Sciatic nerve (tissue), 2 donors: ENCODE results near the gene APP. TPM values are rescaled to one million over a fixed set of nuclear protein-coding genes. Genes with fewer than 3 reads are reported as not detected.
"Not testable (repeated sequence)": the region's sequence is repeated elsewhere in the genome, so short reads cannot be mapped to it uniquely, and the experiment has no call there.

ENCODE experiments used
- ATAC-seq: fragments of 200-7000 bp; cut with Tn5 transposase; one replicate; pipeline ENCODE4 v1.9.1; 2020; ENCODE audit warnings: mild to moderate bottlenecking, moderate library complexity
- DNase-seq: peaks from one replicate; pipeline ENCODE4 v3.0.0-alpha.2; 2020; ENCODE audit warnings: low spot score
- intact Hi-C: fragments of 100-400 bp; cut with DNase I; formaldehyde crosslinking; loops from one replicate; pipeline ENCODE4 v1.14.2; 2022
- total RNA-seq: library from RNA; stranded (reverse); fragmentation: NEBNext Ultra II Directional; extraction: Animal tissue kit (Norgen Biotek cat#: 25700); gene quantifications from one replicate; pipeline ENCODE4 v1.2.1, GENCODE V29; 2021
- donor health status: DM: no; HTN: no; CAD: no.
- donor health status: DM: no; HTN: no; CAD: no.

APP gene
- total RNA-seq, 1 donor from 2014 or later, result 497 TPM

GRCh38 chr21:25938658-25939395, 231.7 kb downstream of the APP start:
- intact Hi-C loops, result no loop called here
- DNase-seq (no peak), ATAC-seq (no peak)

DNA sequence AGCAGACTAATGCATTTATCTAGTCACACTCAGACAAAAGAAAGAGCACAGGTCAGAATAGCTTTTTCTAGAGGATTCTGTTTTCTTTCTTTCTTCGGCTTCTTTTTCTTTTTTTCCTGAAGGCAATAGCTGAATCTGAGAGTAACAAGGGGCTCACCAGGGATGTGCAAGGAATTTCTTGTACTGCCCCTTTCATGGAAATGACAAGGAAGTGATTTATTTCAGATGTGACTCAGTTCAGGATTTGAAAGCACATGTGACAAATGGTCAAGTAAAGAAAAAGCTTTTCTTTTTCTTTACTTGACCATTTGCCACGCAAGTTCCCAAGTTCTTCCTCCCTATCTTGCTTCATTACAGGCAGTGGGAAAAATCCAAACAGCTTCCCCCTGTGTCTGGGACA, 233.8 kb downstream of the APP start:
- intact Hi-C loops, result no loop called here
- no peak for ATAC-seq
- DNase-seq, result no peak

GRCh38 chr21:25934771-25935224, 235.8 kb downstream of the APP start:
- ATAC-seq, result peak; percentile 90

GRCh38 chr21:25934130-25934529, 236.4 kb downstream of the APP start:
- intact Hi-C loops, result no loop called here
- no peak for ATAC-seq

More at GRCh38 chr21:25934771-25935224, 235.8 kb downstream of the APP start:
- DNase-seq, result no peak
- intact Hi-C loops, result no loop called here

DNA sequence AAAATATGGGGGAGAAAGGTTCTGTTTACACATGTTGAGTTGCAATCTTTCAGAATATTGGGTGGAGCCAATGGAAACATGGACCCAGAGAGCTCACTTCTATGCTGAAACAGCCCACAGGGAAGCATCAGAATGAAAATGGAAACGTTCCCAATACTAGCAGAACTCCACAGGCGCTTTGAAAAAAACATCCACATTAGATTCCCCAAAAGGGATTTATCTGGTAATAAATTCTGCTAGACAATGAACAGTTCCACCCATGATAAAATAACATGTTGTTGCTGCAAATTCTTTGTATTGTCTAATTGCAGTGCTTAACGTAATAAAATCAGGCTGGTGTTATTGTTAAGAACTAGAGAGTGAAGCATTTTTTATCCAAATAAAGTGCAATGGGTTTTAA, 238.8 kb downstream of the APP start:
- no peak for ATAC-seq
- no peak for DNase-seq
- intact Hi-C loops, result no loop called here

More at GRCh38 chr21:25934130-25934529, 236.4 kb downstream of the APP start:
- DNase-seq, result no peak

DNA sequence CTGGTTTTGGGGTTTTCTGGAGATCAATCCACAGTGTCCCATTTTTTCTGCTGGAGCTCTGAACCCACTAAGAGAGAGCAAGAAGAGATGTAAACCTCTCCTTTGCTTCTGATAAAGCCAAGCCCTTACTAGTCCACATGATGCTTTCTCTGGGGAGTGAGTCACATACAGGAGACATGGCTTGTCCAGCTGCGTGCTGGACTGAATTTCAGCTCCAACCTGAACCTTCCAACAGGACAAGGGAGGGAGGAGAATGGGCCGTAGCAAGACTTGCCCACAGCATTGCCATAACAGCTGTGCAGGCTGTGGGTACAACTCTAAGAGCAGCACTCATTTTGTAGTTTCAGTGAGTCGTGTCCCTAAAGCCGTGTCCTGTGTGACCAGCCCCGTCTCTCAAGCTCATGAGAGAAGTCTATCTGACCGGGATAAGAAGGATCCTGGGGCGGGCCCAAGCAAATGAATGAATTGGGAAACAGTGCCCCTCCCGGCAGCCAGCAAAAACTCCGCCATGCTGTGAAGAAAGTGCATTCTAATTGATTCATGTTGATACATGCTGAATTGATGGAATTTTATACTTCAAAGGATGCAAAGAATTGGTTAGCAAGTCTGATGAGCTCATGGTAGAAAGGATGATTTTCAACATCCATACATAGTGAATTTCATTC, 240.6 kb downstream of the APP start:
- DNase-seq, result no peak
- intact Hi-C loops, result no loop called here
- no peak for ATAC-seq

DNA sequence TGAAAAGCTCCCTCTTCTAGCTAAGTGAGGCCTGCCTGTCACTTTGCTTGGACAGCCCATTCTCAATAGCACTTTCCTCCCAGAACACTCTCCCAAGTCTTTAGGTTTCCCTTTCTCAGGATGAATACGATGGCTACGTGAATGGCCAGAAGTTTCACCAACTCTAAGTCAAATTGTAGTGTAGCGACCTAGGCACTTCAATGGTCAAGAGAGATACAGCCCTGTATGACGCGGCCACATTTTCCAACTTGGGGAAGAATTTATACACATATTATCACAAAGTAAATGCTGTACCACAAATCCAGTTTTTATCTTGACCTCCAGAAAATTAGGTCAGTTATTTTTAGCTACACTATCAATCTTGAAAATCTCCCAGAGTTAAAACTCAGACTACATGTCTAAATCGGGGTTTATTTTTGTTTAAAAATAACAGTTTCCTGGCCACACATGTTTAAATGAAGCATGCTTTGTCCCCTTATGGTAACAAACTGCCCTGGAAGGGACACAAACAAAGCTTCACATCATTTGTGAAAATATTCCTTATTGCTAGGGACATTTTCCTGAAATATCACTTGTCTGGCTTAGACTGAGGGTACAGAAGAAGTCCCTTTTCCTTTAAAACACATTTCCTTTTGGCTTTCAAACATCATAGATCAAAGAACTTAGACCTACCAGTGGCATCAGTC, 243.2 kb downstream of the APP start:
- ATAC-seq, result no peak
- intact Hi-C loops, result no loop called here
- DNase-seq, result no peak

DNA sequence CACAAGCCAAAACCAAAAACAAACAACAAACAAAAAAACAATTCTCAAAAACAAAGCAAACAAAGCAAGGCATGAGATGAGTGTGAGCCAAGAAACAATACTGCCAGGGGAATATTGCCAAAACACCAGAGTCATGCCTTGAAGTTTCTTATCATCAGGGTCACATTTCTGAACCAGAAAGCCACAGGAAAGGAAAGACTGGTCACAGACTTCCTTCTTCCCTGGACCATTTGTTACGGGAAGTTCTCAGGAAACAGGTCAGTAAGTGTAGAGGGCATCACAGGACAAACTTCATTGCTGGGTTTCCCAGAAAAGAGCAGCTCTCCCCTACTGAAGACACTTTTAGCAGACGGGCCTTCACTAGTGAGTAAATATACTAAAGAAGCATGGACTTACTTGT, 244.6 kb downstream of the APP start:
- intact Hi-C loops, result no loop called here
- DNase-seq, result no peak

GRCh38 chr21:25925064-25925800, 245.3 kb downstream of the APP start:
- intact Hi-C loops, result no loop called here
- DNase-seq, result no peak

More for the DNA sequence above, 244.6 kb downstream of the APP start:
- ATAC-seq, result peak; percentile 73

GRCh38 chr21:25918152-25918551, 252.4 kb downstream of the APP start:
- ATAC-seq, DNase-seq, intact Hi-C loops: not testable (repeated sequence)

More at GRCh38 chr21:25925064-25925800, 245.3 kb downstream of the APP start:
- ATAC-seq, result peak; percentile 46

GRCh38 chr21:25916226-25916625, 254.3 kb downstream of the APP start:
- no peak for ATAC-seq
- intact Hi-C loops, result no loop called here
- DNase-seq, result no peak

- ATAC-seq, result no peak
- intact Hi-C loops, result no loop called here
These were observed 257.1 kb downstream of the APP start for GRCh38 chr21:25913479-25913878.

GRCh38 chr21:25912402-25912746, 258.2 kb downstream of the APP start:
- intact Hi-C loops, result no loop called here
- ATAC-seq (peak; percentile 72), DNase-seq (no peak)

More at GRCh38 chr21:25913479-25913878, 257.1 kb downstream of the APP start:
- DNase-seq, result no peak

GRCh38 chr21:25911730-25912401, 258.7 kb downstream of the APP start:
- intact Hi-C loops, result no loop called here
- ATAC-seq, result no peak

DNA sequence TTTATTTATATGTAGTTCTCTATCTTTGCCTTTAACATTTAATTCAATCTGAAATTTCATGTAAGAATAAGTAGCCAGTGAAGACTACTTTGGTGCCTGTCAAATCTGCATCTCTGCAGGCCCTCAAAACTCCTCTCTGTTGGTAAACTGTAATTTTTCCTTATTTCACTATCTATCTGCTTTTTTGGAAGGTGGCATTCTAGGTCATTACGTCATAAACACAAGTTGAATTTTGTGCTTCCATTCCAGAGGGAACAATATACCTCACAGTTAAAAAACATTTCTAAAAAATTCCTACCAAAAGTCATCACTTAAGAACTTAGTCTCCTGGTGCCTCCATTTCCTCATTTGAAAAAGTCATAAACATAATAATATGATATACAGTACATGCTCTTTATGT, 259.8 kb downstream of the APP start:
- ATAC-seq (no peak), DNase-seq (no peak)
- intact Hi-C loops, result no loop called here

More at GRCh38 chr21:25911730-25912401, 258.7 kb downstream of the APP start:
- DNase-seq, result no peak

GRCh38 chr21:25909341-25909740, 261.2 kb downstream of the APP start:
- intact Hi-C loops, result no loop called here
- no peak for ATAC-seq
- no peak for DNase-seq

- intact Hi-C loops, result no loop called here
- no peak for DNase-seq
- no peak for ATAC-seq
These were observed 262.1 kb downstream of the APP start for GRCh38 chr21:25908495-25908894.

- intact Hi-C loops, result no loop called here
- peak; percentile 59 for ATAC-seq
- DNase-seq, result no peak
These were observed 262.8 kb downstream of the APP start for GRCh38 chr21:25907573-25908275.
